ENCODE data around the gene TPT1.
"Not testable (repeated sequence)": the region's sequence is repeated elsewhere in the genome, so short reads cannot be mapped to it uniquely, and the experiment has no call there.

TPT1 gene

DNA sequence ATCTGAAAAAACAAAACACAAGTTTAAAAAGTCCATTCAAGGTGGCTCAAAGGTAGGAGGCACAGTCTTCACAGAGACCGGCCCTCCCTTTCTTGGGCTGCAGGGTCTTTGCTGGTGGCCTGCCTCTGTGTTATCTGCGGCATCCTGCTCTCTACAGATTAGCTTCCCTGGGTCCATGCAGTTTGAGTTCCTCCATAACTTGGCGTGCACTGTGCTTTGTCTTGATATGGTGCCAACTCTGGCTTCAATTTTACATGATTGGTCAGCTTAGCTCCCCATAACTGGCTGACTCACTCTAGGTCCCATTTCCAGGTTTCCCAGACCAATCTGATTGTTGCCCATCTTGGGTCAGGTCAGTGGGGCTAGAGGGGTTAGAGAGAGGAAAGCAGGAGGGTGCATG lies 41.8 kb downstream of the TPT1 start:
- no peak overlapping the region for H3K4me3 ChIP-seq (ENCODE audit: low read length)
- no peak overlapping the region for H3K27ac ChIP-seq (ENCODE audit: low read depth, low read length)
- no peak for TF ChIP-seq EZH2phosphoT487 (IDR thresholded peaks at IDR 0.05; ENCODE audit: borderline replicate concordance, low read length)
- TF ChIP-seq CTCF (IDR thresholded peaks at IDR 0.05; ENCODE audit: low read depth, low read length, poor library complexity, severe bottlenecking) = no peak
- peaks cover 3% of the 10 kb centered on the region; the same call in 1 of the 2 replicates for H3K27me3 ChIP-seq (ENCODE audit: control insufficient read depth, low read length)
- H3F3A ChIP-seq (ENCODE audit: control insufficient read depth, insufficient read depth) = no peaks in the 10 kb centered on the region
- no peaks in the 10 kb centered on the region for H3K9me3 ChIP-seq (ENCODE audit: control insufficient read depth, insufficient read depth, low read length)
- no peaks in the 10 kb centered on the region for H3K9me2 ChIP-seq (replicated peaks; ENCODE audit: control insufficient read depth, low read length)
- no peaks in the 10 kb centered on the region for H4K20me1 ChIP-seq (ENCODE audit: control insufficient read depth, insufficient read depth, low read depth, low read length)
- no peaks in the 10 kb centered on the region for H3K36me3 ChIP-seq (ENCODE audit: control insufficient read depth, low read length)
- H3K79me2 ChIP-seq (ENCODE audit: control insufficient read depth, low read length) = no peaks in the 10 kb centered on the region
- no peak overlapping the region for H3K4me2 ChIP-seq (ENCODE audit: low read length)
- no peaks in the 10 kb centered on the region for H3K4me1 ChIP-seq (ENCODE audit: control insufficient read depth, low read length)

GRCh38 chr13:45298550-45298949 lies 42.4 kb downstream of the TPT1 start:
- not testable (repeated sequence) for H3K27ac ChIP-seq (ENCODE audit: low read depth, low read length); H3K4me3 ChIP-seq (ENCODE audit: low read length); H3K79me2 ChIP-seq (ENCODE audit: control insufficient read depth, low read length); H3K4me2 ChIP-seq (ENCODE audit: low read length); H3K36me3 ChIP-seq (ENCODE audit: control insufficient read depth, low read length); H3K4me1 ChIP-seq (ENCODE audit: control insufficient read depth, low read length); H3K9me2 ChIP-seq (replicated peaks; ENCODE audit: control insufficient read depth, low read length); H4K20me1 ChIP-seq (ENCODE audit: control insufficient read depth, insufficient read depth, low read depth, low read length); H3K9me3 ChIP-seq (ENCODE audit: control insufficient read depth, insufficient read depth, low read length); H3K27me3 ChIP-seq (ENCODE audit: control insufficient read depth, low read length); H3F3A ChIP-seq (ENCODE audit: control insufficient read depth, insufficient read depth)

- TF ChIP-seq EZH2phosphoT487 (IDR thresholded peaks at IDR 0.05; ENCODE audit: borderline replicate concordance, low read length) = no peak
- no peak for TF ChIP-seq CTCF (IDR thresholded peaks at IDR 0.05; ENCODE audit: low read depth, low read length, poor library complexity, severe bottlenecking)
- H3K4me1 ChIP-seq (ENCODE audit: control insufficient read depth, low read length) = no peaks in the 10 kb centered on the region
- H3K9me3 ChIP-seq (ENCODE audit: control insufficient read depth, insufficient read depth, low read length) = no peaks in the 10 kb centered on the region
- no peak overlapping the region for H3K4me2 ChIP-seq (ENCODE audit: low read length)
- peaks cover 3% of the 10 kb centered on the region; the same call in 1 of the 2 replicates for H3K27me3 ChIP-seq (ENCODE audit: control insufficient read depth, low read length)
- no peaks in the 10 kb centered on the region for H3K9me2 ChIP-seq (replicated peaks; ENCODE audit: control insufficient read depth, low read length)
- H3F3A ChIP-seq (ENCODE audit: control insufficient read depth, insufficient read depth) = no peaks in the 10 kb centered on the region
- H3K79me2 ChIP-seq (ENCODE audit: control insufficient read depth, low read length) = no peaks in the 10 kb centered on the region
- no peaks in the 10 kb centered on the region for H3K36me3 ChIP-seq (ENCODE audit: control insufficient read depth, low read length)
- H3K4me3 ChIP-seq (ENCODE audit: low read length) = no peak overlapping the region
- H3K27ac ChIP-seq (ENCODE audit: low read depth, low read length) = no peak overlapping the region
- H4K20me1 ChIP-seq (ENCODE audit: control insufficient read depth, insufficient read depth, low read depth, low read length) = no peaks in the 10 kb centered on the region
Observed at GRCh38 chr13:45298206-45298505, 42.8 kb downstream of the TPT1 start.

DNA sequence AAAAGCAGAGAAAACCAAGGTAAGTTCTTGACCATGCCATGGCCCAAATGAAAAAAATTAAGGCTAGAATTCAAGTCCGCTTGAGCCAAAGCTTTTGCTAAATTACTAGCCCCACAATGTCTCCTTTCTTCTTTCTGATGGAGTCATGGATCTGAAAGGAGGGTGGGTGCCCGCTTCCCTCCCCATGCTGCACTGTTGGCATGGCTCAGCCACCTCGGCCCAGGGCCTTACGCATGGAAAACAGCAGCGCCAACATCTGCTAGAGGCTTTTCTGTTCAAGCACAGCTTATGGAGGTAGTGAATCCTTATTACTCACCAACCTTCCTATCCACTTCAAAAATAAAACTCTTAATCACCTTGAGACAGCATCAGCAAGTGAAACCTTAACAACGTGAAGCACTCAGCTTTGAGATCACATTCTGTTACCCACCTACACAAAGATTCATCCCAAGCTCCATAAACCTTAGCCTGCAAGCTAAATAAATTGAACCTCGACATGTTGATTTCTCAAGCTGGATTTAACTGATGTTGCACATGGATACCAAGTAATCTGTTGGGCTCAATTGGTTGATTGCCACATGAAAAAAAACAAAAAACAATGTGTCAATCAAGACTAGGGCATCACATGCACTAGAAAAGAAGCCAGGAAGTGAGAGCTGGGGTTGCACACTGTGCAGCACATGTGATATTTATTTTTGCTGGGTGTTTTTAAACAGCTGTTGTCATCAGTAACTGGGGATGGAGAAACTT lies 43.4 kb downstream of the TPT1 start:
- Histone ChIP-seq H3K36me3 (ENCODE audit: control insufficient read depth, low read length) (no peaks in the 10 kb centered on the region), H3K4me2 (ENCODE audit: low read length) (no peak overlapping the region), H3F3A (ENCODE audit: control insufficient read depth, insufficient read depth) (no peaks in the 10 kb centered on the region), H4K20me1 (ENCODE audit: control insufficient read depth, insufficient read depth, low read depth, low read length) (no peaks in the 10 kb centered on the region), H3K9me2 (replicated peaks; ENCODE audit: control insufficient read depth, low read length) (no peaks in the 10 kb centered on the region), H3K27ac (ENCODE audit: low read depth, low read length) (no peak overlapping the region), H3K9me3 (ENCODE audit: control insufficient read depth, insufficient read depth, low read length) (no peaks in the 10 kb centered on the region), H3K79me2 (ENCODE audit: control insufficient read depth, low read length) (no peaks in the 10 kb centered on the region), H3K4me1 (ENCODE audit: control insufficient read depth, low read length) (no peaks in the 10 kb centered on the region), H3K4me3 (ENCODE audit: low read length) (no peak overlapping the region), H3K27me3 (ENCODE audit: control insufficient read depth, low read length) (peaks cover 3% of the 10 kb centered on the region; the same call in 1 of the 2 replicates)
- TF ChIP-seq CTCF (IDR thresholded peaks at IDR 0.05; ENCODE audit: low read depth, low read length, poor library complexity, severe bottlenecking) = no peak
- no peak for TF ChIP-seq EZH2phosphoT487 (IDR thresholded peaks at IDR 0.05; ENCODE audit: borderline replicate concordance, low read length)

All from DOHH2 (cell line).